Heart left ventricle (tissue), 16 donors: Measurements from ENCODE around the gene LONRF2. TPM values are rescaled to one million over a fixed set of nuclear protein-coding genes. Genes with fewer than 3 reads are reported as not detected.

Source experiments
- ATAC-seq, 4 donors: fragments of 200-7000 bp; cut with Tn5 transposase; one replicate each; pipeline ENCODE4 v1.9.1; 2020 to 2022; ENCODE audit warnings: moderate library complexity in 4 of 4, mild to moderate bottlenecking in 3 of 4, moderate number of reproducible peaks in 1 of 4
- DNase-seq, 5 donors: peaks; one replicate each; pipeline ENCODE4 v3.0.0-alpha.2; 2020
- H3K27ac ChIP-seq, 12 donors: fragments of 200-600 bp; sonication (generic) in 4 of 12; one replicate each; pipeline versions ENCODE4 v1.5.0 to v1.8.0; 2016 to 2022; ENCODE audit warnings: mild to moderate bottlenecking in 2 of 12
- H3K27me3 ChIP-seq, 9 donors: fragments of 200-600 bp; sonication (generic) in 2 of 9; one replicate each; pipeline versions ENCODE4 v1.5.1 to v1.8.0; 2016 to 2022; ENCODE audit warnings: mild to moderate bottlenecking in 3 of 9
- H3K36me3 ChIP-seq, 9 donors: fragments of 200-600 bp; sonication (generic) in 2 of 9; one replicate each; pipeline versions ENCODE4 v1.5.0 to v1.8.0; 2018 to 2022; ENCODE audit warnings: mild to moderate bottlenecking in 2 of 9
- H3K4me1 ChIP-seq, 12 donors: fragments of 200-600 bp; sonication (generic) in 4 of 12; one replicate each; pipeline versions ENCODE4 v1.5.0 to v1.8.0; 2016 to 2022; ENCODE audit warnings: mild to moderate bottlenecking in 3 of 12
- H3K4me3 ChIP-seq, 12 donors: fragments of 200-600 bp; sonication (generic) in 4 of 12; one replicate each; pipeline versions ENCODE4 v1.5.0 to v1.8.0; 2017 to 2022; ENCODE audit warnings: mild to moderate bottlenecking in 9 of 12, moderate library complexity in 4 of 12
- H3K9me3 ChIP-seq, 12 donors: fragments of 200-600 bp; sonication (generic) in 4 of 12; one replicate each; pipeline versions ENCODE4 v1.5.0 to v1.8.0; 2016 to 2022; ENCODE audit warnings: mild to moderate bottlenecking in 1 of 12
- POLR2A ChIP-seq, 2 donors: fragments of 450-650 bp; IDR thresholded peaks; one replicate each; pipeline ENCODE4 v1.6.1; 2017; ENCODE audit warnings: antibody characterized with exemption in 2 of 2, mild to moderate bottlenecking in 2 of 2, moderate library complexity in 2 of 2
- WGBS, 4 donors: extraction: QIAGEN DNeasy Blood & Tissue Kit in 2 of 4; methylation state at CpG; one replicate each; pipeline versions ENCODE4 v1.1.5 to v1.1.7; 2013 to 2018; 5-methylcytosine and 5-hydroxymethylcytosine counted together
- intact Hi-C, 10 donors: fragments of 100-400 bp; cut with DNase I; formaldehyde crosslinking; loops; one replicate each; pipeline versions ENCODE4 v1.11.1 to v1.14.2; 2022
- polyA plus RNA-seq, 2 donors: library from polyadenylated mRNA; stranded (reverse); fragments of 200-250 nt; gene quantifications; one replicate each; pipeline ENCODE4 v1.2.3, GENCODE V29; 2013
- total RNA-seq, 9 donors: library from RNA; depleted of rRNA in 2 of 9; stranded (reverse); fragments of >200 nt in 2 of 9; fragmentation: NEBNext Ultra II Directional in 3 of 9; extraction: Animal tissue kit (Norgen Biotek cat#: 25700) in 3 of 9; gene quantifications; one replicate each; pipeline versions ENCODE4 v1.1.0 to v1.2.4, GENCODE V29; 2016 to 2023
- TF ChIP-seq, protein P1 (sequence below), 12 donors: fragments of 200-600 bp; sonication (generic) in 4 of 12; IDR thresholded peaks; one replicate each; pipeline versions ENCODE4 v1.5.0 to v1.8.0; 2018 to 2022; ENCODE audit warnings: antibody characterized with exemption in 12 of 12, mild to moderate bottlenecking in 5 of 12
- donor health status: ischemic (EF 13 %, LVEDD 7.1; RV severe dilation, severe dysfunction).
- donor health status: healthy with polysubstance abuse.
- donor health status: DM: no; HTN: yes; CAD: no.
- donor health status: DM: no; HTN: no; CAD: no.
- donor health status: ischemic (EF 25% LVEDD 6.9; RV normal size, moderate dysfunction).
- donor health status: ischemic (EF 25% LVEDD 5.7; RV mildly dilated, moderate dysfunction).
- donor health status: healthy.
- donor health status: DM: yes; HTN: yes; CAD: no.
- donor health status: ischemic (EF 35%, LVEDD 5.7; RV mildly dilated, moderate dysfunction).
- donor health status: nonischemic (EF 11% LVEDD 7.7; RV severe dilation, severe dysfunction).
- donor health status: DM: yes; HTN: yes; CAD: no.
- donor health status: PGD.
- donor health status: ischemic (EF 29% LVEDD 5.4; RV normal size, mild dysfunction).
- donor health status: nonischemic (EF 23%, LVEDD 6.1; RV moderate dilation, normal function).

Gene LONRF2
- total and polyA plus RNA-seq, 11 donors = 2.4 to 29.7 (median 16.5) TPM

DNA sequence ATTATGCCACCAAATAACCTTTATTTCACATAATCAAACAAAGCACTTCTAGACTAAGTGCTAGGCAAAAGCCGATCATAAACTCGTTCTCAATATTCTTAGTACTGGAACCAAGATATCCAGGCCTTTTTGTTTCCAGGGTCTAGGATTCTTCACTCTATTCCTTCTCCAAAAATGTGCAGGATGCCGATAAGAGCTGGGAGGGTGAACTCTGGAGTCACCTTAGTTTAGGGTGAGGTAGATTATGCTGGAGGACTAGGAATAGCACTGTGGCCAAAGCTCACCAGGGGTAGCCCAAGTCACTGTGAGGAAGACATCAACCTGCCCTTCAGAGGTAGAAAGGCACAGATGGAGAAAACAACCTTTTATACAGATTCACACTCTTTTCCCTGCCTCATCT is 37.3 kb downstream of the LONRF2 start:
- no peak overlapping the region for H3K27ac ChIP-seq
- no peak overlapping the region for H3K4me3 ChIP-seq
- no peak for DNase-seq
- 30 to 63% (median 32%) methylated on average over 3 of the region's 3 CpGs for WGBS, 4 donors
- intact Hi-C loops = no loop called here
- no peaks in the 10 kb centered on the region for H3K9me3 ChIP-seq
- H3K4me1 ChIP-seq = peaks cover 0 to 7% (median 0%) of the 10 kb centered on the region in 12 donors
- TF ChIP-seq, protein P1, sequence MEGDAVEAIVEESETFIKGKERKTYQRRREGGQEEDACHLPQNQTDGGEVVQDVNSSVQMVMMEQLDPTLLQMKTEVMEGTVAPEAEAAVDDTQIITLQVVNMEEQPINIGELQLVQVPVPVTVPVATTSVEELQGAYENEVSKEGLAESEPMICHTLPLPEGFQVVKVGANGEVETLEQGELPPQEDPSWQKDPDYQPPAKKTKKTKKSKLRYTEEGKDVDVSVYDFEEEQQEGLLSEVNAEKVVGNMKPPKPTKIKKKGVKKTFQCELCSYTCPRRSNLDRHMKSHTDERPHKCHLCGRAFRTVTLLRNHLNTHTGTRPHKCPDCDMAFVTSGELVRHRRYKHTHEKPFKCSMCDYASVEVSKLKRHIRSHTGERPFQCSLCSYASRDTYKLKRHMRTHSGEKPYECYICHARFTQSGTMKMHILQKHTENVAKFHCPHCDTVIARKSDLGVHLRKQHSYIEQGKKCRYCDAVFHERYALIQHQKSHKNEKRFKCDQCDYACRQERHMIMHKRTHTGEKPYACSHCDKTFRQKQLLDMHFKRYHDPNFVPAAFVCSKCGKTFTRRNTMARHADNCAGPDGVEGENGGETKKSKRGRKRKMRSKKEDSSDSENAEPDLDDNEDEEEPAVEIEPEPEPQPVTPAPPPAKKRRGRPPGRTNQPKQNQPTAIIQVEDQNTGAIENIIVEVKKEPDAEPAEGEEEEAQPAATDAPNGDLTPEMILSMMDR (IDR thresholded peaks at IDR 0.05) = no peak
- TF ChIP-seq POLR2A (IDR thresholded peaks at IDR 0.05) = no peak
- peaks cover 0 to 58% (median 21%) of the 10 kb centered on the region in 9 donors for H3K36me3 ChIP-seq
- ATAC-seq = no peak
- no peaks in the 10 kb centered on the region for H3K27me3 ChIP-seq

DNA sequence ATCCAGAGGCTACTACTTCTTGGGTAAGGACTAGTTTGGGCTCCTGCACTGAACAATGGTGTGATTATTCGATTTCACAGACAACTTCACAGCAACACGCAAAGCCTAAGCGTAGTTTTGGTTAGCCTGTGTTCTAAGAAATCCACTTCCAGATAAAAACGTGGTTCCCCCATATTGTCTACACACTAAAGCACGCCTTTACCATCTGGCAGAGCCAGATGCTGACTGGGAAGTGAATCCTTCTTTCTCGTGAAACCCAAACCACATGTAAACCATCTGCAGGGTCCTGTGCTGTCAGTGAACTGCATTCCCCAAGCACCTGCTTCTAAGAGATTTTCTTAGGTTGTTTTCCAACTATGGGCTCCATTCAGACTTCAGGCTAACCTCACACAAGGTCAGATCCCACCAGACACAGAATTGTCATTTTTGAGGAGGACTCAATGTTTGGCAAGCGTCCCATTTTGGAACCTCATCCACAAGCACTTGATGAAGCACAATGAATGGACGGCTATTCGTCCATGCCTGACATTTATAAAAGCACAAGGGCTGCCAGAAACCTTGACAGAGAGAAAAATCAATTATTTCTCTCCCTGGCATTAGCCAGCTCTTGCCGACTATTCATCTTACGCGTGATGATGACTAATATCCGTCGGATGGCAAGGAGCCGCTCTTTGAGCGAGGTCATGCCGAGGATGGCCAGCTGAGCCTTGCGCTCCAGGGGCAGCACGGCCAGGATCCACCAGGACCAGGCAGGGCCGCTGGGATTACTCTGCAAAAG is 38.4 kb downstream of the LONRF2 start:
- intact Hi-C loops = no loop called here
- H3K4me3 ChIP-seq = no peak overlapping the region
- peaks cover 0 to 7% (median 0%) of the 10 kb centered on the region in 12 donors for H3K4me1 ChIP-seq
- TF ChIP-seq POLR2A (IDR thresholded peaks at IDR 0.05) = no peak
- TF ChIP-seq, protein P1 (IDR thresholded peaks at IDR 0.05) = no peak
- H3K36me3 ChIP-seq = peaks cover 0 to 48% (median 18%) of the 10 kb centered on the region in 9 donors
- DNase-seq = no peak
- no peaks in the 10 kb centered on the region for H3K27me3 ChIP-seq
- 84 to 92% (median 85%) methylated on average over 20 of the region's 20 CpGs for WGBS, 4 donors
- H3K27ac ChIP-seq = no peak overlapping the region
- no peak for ATAC-seq
- no peaks in the 10 kb centered on the region for H3K9me3 ChIP-seq

DNA sequence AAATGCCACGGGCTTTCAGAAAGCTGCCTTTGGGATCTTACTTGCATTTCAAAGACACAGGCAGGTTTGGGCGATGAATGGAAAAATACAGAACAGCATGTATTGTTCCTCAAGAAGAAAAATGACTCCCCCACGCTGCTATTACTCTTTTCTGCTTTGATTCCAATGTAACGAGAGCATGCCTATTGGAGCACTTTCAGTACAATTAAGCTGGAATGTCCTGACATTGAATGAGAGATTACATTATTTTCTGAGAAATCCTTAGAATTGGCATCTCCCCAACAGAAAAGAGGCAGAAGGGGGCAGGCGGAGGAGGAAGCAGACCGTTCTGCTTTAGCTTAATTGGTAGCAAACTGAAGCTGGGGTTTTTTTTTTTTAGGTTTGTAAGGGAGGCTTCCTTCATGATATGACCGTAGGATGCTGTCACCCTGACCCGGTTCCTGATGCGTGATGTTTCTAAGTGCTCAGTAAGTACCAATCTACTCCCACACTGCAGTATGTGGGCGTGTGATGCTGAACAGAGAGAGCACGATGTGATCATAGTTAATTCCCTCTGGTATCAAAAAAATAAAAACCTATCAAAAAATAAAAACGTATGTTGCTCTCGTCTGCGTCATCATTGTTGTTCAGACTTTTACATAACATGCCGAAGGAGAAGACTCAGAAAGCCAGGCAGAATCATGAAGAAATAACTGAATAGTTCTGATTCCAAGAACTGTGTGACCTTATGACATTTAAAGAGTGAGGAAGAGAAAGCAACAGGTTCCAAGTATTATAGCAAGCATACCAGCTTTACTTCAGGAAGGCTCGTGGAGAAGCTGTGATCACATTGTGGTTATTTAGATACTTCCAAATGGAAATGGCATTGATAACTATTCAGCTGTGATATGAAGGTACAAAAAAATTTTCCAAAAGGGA is 40.5 kb downstream of the LONRF2 start:
- Histone ChIP-seq H3K36me3 (peaks cover 0 to 37% (median 18%) of the 10 kb centered on the region in 9 donors), H3K4me3 (peak overlapping the region in 4 of 12 donors; percentile 5 to 28 (median 21)), H3K27ac (peak overlapping the region in 4 of 12 donors; percentile 2 to 37 (median 10)), H3K27me3 (no peaks in the 10 kb centered on the region), H3K4me1 (peaks cover 0 to 7% (median 0%) of the 10 kb centered on the region in 12 donors), H3K9me3 (no peaks in the 10 kb centered on the region)
- peak in 2 of 4 donors; percentile 24 to 79 for ATAC-seq
- WGBS, 4 donors = 49 to 61% (median 55%) methylated on average over 16 of the region's 16 CpGs
- intact Hi-C loops = no loop called here
- no peak for DNase-seq
- TF ChIP-seq POLR2A (IDR thresholded peaks at IDR 0.05) = no peak
- TF ChIP-seq, protein P1 (IDR thresholded peaks at IDR 0.05) = no peak
